ENCODE measurements around the gene RAB4A. TPM values are rescaled to one million over a fixed set of nuclear protein-coding genes. Genes with fewer than 3 reads are reported as not detected.

The RAB4A gene
- total RNA-seq, 1 donor from 2014 or later: 29.3 TPM

Other genes with a start within 250 kb of the RAB4A start
- 11.6 and 11.9 TPM in 2 replicates for gene CCSAP, start 71.9 kb downstream of the RAB4A start, total RNA-seq
- gene ACTA1, start 163.0 kb downstream of the RAB4A start, total RNA-seq: 0.20 TPM in 1 of 2 replicates, not detected in the other
- 47.9 and 49.1 TPM in 2 replicates for gene NUP133, start 237.2 kb downstream of the RAB4A start, total RNA-seq